Superior temporal gyrus (tissue), 1 donor: ENCODE measurements around the gene KIT.

Source experiments
- DNase-seq: peaks from one replicate; pipeline ENCODE4 v3.0.0-alpha.2; 2016; ENCODE audit errors: extremely low spot score

KIT gene

DNA sequence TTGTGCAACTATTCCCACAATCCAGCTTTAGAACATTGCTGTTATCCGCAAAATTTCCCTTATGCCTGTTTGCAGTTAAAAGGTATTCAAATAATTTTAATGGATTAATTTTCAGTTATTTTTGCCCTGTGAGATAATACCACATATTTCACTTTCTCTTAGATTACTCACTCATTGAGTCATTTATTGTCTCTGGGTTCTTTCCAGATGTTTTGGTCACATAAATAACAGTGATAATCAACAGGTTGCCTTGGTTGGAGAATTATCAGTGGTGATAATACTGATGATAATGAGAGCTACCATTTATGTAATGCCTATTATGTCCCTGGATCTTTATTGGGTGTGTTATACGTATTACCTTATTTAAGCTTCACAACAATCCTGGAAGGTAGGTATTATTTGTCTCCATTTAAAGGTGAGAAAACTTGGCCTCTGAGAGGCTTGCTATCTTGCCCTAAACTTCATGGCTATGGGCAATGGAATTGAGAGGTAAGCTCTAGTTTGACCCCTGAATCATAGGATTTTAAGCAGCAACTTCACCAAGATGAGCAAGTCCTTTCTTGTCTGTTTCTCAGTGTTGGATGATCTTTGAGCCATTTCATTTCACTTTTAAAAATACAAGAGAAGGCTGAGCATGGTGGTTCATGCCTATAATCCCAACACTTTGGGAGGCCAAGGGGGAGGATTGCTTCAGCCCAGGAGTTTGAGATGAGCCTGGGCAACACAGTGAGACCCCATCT, 87.4 kb downstream of the KIT start:
- no peak for DNase-seq

DNA sequence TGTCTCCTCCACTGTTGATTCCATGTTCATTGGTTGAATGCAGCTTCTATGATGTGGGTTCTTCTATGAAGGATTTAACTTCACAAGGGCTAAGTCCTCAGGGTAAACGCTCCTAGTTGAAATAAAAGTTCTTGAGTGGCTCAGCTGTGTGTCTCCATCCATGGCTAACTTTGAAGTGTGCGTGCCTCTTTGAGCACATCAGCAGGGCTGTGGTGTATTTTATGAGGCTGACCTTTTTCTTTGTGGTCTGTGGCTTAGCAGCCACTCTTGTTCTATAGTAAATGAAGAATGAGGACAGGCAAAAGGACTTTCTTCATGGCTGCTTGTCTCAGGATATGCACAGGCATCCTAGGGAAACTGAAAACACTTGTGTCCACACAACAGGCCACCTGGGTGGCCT, 88.5 kb downstream of the KIT start:
- no peak for DNase-seq

DNA sequence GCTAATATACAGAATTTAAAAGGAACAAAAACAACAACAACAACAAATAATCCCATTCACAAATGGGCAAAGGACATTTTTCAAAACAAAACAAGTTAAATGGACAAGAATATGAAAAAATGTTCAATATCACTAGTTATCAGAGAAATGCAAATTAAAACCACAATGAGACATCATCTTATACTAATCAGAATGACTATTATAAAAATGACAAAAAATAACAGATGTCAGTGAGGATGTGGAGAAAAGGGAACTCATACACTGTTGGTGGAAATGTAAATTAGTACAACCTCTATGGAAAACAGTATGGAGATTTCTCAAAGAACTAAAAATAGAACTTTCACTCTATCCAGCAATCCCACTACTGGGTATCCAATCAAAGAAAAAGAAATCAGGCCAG, 92.6 kb downstream of the KIT start:
- DNase-seq = no peak

DNA sequence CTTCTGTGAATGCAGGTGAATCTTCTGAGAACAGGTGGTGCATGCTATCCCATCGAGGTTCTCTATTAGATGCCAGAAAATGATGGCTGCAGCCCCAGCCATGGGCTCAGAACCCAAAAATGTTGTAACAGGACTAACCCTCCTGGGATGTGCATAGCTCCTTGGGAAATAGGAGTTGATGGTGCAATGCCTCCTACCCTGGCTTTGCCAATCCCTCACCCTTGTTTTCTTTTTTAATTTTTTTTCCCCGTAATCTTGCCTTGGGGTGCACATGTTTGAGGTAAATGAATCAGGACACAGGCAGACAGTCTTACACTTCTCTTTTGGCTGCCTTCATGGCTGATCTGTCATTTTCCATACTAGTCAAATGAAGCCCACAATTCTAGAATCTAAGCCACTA, 96.6 kb downstream of the KIT start:
- DNase-seq = no peak

DNA sequence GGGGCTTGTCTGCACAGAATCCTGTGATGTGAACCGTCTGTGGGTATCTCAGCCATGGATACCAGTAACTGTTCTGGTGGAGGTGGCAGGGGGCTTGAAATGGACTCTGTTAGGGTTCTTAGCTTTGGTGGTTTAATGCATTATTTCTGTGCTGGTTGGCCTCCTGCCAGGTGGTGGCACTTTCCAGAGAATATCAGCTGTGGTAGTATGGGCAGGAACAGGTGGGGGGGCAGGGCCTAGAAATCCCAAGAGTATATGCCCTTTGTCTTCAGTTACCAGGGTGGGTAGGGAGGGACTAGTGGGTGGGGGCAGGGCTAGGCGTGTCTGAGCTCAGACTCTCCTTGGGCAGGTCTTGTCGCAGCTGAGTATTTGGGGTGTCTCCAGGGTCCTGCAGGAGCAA, 106.7 kb downstream of the KIT start:
- no peak for DNase-seq

DNA sequence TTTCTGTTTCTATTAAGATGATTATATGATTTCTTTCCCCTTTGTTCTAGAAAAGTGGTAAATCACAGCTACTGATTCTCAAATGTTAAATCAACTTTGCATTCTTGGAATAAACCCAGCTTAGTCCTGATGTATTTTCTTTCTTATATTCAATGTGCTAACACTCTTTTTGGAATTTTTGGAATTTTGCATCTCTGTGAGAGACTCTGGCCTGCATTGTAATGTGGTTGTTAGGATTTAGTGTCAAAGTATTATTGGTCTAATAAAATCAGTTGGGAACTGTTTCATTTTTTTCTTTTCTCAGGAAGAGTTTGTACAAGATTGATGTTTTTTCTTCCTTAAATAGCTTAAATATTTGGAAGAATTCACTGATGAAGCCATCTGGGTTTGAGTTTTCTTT, 109.6 kb downstream of the KIT start:
- no peak for DNase-seq

DNA sequence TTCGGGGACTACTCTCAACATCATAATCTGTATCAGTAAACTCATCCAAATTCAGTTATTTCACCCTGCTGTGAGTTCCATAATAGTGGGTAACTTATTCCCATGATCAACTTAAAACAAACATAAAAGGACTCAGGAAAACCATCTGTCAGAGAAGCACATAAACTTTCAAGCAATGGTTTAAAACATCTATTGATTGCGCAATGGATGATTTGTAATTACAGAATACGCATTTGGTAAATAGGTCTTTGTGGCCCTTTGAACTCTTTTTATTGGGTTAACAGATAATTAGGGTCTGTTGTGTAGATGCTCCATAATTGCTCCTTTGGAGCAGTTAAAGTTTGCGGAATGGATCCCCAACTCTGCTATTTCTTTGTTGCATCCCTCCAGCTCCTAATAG, 115.3 kb downstream of the KIT start:
- DNase-seq = no peak

DNA sequence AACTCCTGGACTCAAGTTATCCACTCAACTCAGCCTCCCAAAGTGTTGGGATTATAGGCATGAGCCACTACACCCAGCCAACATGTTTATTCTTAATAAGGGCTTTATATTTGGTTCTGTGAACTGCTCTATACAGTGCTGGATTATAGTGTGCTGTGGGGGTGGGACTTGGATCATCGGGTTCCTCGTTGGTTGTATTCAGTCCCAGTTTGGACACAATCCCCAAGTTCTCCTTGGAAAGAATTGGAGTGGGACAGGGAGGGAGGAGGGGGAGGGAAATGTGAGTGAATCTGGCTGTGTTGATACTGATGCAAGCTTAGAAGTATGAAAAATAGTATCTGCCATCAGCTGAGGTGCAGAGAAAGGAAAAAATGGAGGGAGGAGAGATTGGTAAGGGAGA, 121.3 kb downstream of the KIT start:
- DNase-seq = no peak

DNA sequence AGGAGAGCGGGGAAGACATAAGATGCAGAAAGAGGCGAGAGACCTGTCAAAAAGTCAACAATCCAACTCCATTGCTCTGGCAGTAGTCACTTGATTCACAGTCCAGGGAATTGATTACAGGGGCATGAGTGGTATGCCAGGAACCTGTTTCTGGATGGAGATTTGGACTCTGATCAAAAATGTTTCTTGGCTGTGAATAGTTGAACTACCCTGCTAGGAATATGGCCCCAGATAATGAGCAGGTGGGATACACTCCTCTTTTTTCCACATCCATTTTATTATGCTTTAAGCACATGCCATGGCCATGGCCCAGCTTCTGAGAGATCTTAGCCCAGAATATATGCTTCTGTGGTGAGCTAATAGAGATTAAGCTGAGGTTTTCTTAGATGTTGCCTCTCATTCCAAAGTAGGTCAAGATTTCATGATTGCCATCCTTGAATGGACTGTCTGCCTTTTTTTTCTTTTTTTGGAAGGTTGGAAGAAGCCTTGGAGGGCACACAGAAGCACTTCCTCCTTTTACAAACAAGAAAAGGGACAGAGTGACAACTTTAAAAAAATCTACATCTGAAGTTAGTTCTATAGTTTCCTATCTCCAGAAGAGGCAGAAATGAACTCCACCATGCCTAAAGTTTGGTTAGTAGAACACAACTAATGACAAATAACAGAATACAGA, 121.9 kb downstream of the KIT start:
- no peak for DNase-seq

DNA sequence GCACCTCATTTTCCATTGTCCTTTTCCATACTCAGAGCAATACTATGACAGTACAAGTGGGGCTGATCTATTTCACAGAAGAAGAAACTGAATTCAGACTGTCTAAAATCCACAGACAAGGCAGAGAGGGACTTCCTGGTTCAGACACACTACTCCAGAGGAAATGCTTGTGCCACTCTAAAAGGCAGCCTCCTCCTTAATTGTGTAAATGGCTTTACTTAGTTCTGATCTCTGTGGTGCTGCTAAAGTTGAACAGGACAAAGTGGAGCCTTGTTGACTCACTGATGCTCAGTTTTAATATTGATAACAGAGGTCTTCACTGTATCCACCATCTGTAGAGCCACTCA, 122.4 kb downstream of the KIT start:
- peak; percentile 23 for DNase-seq

DNA sequence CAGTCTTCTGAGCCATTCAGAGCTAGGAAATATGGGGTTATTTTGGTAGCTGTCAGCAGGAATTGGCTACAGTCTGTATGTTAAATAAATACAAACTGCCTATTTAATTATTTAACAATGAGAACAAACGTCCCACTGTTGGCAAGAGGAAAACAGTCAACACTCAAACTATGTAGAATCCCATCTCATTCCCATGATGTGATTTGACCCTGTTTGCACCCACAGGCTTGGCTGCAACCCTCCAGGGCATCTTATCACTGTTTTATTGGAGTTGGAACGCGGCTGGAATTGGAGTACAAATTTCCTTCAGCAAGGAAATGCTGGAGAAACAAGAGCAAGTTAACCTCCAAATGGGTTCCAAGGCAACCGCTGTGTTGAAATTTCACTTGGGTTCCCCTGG, 124.0 kb downstream of the KIT start:
- peak; percentile 49 for DNase-seq

DNA sequence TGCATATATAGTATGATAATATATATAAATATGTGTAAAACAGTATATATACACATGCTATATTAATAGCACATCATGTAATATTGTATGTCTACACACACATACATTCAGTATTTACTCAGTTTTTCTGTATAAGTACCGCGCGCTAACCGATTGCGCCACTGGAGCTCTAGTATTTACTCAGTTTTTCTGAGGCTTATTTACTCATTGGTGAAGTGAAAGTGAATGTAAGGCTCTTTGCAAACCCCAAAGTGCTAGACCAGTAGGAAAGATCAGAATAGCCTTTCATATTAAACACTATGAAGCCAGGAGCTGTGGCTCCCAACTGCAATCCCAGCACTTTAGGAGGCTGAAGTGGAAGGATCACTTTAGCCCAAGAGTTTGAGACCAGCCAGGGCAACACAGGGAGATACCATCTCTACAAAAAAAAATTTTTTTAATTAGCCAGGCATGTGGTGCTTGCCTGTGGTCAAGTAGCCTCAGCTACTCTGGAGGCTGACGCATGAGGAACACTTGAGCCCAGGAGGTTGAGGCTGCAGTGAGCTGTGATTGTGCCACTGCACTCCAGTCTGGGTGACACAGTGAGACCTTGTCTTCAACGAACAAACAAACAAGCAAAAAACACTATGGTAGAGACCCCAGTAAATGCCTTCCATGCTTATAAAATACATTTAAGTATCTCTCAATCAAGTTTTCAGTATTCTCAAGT, 125.8 kb downstream of the KIT start:
- DNase-seq = no peak

DNA sequence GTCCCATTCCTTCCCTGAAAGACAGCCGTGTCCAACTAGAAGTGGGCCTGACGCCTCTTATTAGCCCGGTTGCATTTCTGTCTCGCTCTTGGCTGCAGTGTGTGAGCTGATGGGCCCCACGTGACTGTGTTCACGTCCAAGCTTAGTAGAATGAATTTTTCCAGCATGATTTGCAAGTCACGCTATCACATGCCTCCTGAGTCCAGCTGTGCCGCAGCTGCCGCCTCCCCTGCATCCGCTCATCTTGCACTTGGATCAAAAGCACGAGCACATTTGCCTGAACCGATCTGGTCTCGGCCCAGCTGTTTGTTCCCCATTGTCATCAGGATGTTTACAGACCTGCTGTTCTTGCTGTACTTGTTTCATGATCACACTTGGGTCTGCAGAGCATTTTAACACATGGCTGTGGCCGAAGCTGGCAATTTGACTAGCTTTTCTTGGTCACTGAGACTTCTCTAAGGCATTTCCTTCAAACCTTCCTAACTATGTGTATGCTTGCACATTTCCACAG, 126.5 kb downstream of the KIT start:
- peak; percentile 91 for DNase-seq
